Activated CD4-positive, alpha-beta T cell treated with anti-CD3 and anti-CD28 coated beads for 1 hour (primary cell): Measurements from ENCODE around the gene SHF.
"Not testable (repeated sequence)": the region's sequence is repeated elsewhere in the genome, so short reads cannot be mapped to it uniquely, and the experiment has no call there.

ENCODE experiments used
- DNase-seq: peaks from one replicate; pipeline ENCODE4 v3.0.0-alpha.2; 2020

The SHF gene, protein sequence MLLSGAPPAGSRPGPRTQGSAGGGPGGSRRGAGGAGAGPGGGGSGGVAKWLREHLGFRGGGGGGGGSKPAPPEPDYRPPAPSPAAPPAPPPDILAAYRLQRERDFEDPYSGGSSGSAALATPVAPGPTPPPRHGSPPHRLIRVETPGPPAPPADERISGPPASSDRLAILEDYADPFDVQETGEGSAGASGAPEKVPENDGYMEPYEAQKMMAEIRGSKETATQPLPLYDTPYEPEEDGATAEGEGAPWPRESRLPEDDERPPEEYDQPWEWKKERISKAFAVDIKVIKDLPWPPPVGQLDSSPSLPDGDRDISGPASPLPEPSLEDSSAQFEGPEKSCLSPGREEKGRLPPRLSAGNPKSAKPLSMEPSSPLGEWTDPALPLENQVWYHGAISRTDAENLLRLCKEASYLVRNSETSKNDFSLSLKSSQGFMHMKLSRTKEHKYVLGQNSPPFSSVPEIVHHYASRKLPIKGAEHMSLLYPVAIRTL

DNA sequence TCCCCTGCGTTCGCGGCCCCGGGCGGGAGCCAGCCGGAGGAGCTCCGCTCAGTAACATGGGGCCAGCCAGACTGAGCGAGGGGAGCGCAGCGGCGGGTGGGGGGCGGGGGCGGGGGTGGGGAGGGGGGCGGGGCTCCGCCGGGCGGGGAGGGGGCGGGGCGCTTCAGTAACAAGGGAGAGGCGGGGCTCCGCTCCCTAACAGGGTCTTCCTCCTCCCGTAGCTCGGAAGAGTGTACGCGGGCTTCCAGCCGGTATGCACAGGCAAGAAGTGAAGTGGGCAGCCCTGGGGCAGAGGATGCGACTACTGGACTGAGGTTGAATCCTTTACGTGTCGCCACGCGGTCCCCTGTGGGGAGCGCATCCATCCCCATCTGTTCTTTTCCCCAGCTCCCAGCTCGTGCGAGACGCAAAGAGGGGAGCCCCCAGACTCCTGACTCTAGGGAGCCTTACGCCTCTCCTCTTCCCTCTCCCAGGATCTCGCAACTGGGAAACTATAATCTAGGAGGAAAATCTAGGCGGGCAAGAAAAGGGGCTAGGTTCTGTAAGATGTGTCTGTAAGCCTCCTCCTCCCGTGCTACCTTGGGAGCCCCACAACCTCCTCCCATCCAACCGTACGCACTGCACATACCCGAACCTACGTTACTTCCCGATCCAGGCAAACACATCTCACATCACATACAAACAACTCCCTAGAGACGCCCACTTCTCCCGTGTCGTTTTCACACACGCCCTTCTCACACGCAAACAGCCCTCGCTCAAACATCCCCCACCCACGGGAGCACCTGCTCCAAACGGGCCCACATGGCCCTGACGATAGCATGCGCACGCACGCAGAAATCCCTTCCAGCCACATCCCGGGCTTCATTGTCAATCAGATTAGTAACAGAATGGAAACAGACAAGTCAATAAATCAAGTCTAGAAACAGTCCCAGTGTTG lies at the start of gene SHF:
TSS of gene SHF (minus strand) at position 73 of the 937 bp plus-strand sequence. CDS start at position 58, 15 bp downstream.
- peak; percentile 50 for DNase-seq

DNA sequence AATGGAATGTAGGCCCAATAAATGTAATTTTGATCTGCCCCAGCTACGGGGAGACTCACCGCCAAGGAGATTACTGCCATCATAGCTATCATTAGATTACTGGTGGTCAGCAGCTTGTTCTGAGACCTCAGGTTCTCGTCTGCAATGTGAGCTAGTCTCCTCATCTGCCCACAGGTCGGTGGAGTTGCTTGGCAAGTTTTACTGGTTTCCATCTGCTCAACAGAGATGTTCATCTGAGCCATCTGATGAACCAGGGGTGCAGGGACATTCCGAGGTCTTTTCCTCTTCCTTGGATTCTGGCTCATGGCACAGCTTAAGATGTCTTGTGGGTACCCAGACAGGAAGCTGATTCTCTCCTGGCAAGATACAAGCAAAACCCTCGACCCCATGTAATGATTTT lies 49.0 kb upstream of the SHF start:
- not testable (repeated sequence) for DNase-seq

DNA sequence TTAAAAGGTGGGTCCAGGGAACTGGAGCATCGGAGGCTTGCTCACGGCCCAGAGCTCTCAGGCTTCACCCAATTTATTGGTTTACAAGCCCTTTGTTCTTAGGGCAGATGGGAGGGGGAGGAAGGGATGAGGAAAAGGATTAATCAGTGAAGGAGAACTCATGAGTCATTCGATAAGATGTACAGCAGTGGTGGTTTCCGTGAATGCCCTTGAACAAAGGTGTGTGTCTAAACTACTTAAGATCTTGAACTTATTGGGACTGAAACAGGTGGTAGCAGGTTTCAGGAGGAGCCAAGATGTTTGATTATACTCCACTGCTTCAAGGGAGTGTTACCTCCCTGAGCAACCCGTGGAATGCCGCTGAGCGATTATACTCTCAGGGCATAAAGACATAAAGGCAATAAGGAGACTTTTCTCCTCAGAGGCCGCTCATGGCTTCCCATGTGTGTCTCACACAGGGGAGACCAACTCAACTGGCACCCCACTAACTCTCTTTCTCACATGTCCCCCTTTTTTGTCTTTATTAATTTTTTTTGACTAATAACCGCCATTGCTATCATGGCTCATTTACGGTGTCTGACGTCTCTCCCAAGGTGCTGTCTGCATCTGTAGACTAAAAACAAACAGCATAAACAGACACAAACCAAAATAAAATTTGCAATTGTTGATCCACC lies 46.9 kb upstream of the SHF start:
- DNase-seq, result no peak

DNA sequence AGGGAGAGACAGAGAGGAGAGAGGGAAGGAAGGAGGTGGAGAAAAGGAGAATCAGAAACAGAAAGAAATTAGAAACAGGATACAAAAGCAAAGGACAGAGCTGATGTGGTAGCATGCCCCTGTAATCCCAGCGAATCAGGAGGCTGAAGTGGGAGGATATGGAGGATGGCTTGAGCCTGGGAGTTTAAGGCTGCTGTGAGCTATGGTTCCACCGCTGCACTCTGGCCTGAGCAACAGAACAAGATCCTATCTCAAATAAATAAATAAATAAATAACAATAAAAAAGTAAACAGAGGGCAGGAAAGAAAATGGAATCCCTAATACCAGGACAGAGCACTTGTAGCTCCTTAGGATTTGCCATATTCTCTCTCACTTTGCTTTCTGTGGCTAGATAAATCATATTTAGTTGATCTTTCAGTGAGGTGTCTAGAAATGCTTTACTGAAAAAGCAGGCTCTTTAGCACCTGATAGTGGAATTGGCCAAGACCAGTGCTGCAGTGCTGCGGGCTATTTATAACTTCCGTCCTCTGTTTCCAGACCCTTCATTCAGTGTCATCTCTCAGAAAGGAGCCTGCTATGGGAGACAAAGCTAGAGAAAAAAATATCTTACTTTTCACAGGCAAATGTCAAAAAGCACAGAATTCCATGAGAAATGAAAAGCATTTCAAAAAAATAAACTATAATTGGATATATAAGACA lies 44.2 kb upstream of the SHF start:
- DNase-seq, result no peak

DNA sequence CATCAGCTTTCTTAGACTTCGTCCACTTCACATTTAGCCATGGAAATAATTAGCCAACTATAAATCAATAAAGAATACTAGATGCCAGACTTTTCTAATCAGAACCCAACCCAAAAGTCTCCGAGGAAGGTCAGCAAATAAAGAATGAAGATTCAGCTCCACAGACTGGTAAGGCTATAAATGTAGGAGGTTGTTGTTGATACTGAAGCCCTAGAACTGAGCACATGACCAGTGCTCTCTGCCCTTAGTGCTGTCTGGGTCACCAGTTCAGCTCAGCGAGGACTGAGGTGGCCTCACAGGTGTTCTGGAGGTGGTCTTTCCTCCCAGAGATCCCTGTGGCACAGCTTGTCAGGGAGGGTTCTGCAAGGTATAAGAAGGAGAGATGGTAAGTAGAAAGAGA lies 43.4 kb upstream of the SHF start:
- no peak for DNase-seq

DNA sequence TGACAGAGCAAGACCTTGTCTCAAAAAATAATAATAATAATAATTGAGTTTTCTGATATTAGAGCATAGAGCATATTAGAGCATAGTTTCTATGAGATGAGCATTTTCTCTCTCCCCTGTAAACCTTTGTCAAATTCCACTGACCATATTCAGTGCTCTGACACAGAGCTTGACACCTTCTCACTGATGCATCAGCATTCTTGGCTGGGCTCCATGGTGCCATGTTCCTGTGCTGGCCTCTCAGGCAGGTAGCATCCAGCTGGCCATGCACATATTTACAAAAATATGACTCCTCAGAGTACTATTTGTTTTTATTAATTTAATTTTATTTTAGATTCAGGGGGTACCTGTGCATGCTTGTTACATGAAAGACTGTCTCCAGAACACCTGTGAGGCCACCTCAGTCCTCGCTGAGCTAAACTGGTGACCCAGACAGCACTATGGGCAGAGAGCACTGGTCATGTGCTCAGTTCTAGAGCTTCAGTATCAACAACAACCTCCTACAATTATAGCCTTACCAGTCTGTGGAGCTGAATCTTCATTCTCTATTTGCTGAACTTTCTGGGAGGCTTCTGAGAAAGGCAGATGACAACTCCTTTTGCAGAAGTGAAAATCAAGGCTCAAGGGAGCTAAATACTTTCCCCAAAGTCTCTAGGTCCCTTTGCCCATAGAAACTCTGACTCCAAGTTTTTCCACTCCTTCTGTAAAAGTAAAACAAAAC lies 42.6 kb upstream of the SHF start:
- DNase-seq, result no peak

DNA sequence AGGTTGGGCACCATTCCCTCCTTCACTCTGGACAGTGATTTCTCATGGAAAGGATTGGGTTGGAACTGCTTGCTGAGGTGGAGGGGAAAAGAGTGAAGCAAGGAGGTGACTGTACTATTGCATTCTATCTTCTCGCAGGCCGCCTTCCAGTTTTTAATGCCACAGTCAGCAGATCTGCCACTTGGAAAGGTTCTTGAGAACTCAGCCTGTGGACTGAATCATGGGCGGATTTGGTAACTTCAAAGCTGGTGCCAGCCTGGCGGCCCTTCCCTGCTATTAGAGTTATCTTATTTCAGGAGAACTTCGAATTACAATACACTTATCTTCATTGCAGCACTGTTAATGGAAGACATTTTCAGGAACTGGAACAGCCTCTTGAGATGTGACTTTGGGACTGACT lies 41.2 kb upstream of the SHF start:
- no peak for DNase-seq

DNA sequence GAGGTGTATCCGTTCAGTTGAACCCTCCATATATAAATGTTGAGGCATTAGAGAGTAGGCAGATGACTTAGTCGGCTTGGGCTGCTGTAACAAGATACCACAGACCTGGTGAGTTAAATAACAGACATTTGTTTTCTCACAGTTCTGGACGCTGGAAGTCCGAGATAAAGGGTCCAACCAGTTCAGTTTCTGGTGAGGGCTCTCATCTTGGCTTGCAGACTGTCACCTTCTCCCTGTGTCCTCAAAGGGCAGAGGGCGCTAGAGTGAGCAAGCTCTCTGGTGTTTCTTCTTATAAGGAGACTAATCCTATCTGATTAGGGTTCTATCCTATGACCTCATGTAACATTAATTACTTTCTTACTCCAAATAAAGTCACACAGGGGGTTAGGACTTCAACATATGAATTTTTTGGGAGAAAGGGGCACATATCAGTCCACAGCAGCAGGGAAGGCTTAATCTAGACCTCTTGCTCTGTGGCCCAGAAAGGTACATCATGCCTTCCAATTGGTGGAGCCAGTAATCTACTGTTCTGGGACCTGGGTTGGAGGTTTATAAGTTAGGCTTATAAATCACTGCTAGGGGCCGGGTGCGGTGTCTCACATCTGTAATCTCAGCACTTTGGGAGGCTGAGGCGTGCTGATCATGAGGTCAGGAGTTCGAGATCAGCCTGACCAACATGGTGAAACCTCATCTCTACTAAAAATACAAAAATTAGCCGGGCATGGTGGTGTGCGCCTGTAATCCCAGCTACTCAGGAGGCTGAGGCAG lies 37.9 kb upstream of the SHF start:
- DNase-seq, result no peak

DNA sequence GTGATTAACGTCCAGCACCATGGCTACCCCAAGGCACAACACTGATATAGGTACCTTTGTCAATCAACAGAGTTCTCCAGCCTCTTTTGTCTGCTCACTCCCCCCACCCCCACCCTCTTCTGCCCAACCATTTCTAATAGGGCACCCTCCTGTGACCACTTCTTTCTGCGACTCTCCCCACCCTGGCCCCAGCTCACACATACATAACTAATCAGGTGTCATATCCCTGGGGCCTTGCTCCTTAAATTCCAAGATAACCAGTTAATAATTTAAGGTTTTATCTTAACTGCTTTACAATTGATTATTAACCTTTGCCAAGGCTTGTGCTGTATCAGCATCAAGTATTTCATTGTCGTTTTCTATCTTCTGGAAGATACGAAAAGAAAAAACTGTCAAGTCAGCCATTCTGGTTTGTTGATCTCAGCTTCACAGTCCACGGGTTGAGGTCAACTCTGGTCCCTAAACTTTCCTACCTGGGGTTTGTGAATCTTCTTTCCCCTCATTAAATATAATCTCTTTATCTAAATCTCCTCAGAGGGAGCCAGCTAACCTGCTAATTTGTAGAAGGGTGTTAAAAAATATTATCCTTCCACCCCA lies 37.0 kb upstream of the SHF start:
- DNase-seq, result no peak

DNA sequence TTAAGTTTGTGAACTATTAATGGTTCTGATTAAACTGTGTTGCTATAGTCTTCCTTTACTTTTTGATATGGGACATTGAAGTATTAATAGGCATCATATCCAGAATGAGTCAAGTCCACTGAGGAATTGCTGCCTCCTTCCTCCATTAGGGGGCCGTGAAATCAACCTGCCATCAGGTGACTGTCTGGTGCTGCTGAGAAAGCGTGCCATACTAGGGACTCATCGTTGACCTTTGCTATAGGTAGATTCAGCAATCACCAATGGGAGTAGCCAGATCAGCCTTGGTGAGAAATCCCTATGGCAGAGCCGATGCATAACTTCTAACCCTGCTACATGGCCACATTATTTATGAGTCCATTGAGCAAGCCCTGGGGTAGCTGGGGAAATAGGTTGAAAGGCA lies 34.2 kb upstream of the SHF start:
- no peak for DNase-seq

DNA sequence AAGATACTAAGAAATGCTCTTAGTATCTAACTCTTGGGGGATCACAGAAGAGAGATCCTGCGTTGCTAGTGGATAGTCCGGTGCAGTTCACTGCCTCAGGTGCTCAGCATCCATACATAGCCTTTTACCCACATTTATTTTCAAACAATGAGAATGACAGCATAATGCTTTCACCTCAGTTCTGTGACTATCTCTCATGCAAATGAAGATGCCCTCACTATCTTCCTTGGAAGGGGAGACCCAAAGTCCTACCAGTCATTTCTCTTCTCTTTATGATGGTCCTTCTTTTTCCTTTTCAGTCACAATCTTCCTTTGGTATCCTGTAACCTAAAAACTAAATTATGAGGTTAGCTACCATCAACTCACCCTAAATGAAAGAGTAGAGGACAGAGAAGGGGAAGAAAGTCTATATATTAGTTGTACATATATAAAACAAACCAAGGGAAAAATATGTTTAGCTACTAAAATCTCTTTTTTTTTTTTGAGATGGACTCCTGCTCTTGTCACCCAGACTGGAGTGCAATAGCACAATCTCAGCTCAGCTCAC lies 33.4 kb upstream of the SHF start:
- no peak for DNase-seq

DNA sequence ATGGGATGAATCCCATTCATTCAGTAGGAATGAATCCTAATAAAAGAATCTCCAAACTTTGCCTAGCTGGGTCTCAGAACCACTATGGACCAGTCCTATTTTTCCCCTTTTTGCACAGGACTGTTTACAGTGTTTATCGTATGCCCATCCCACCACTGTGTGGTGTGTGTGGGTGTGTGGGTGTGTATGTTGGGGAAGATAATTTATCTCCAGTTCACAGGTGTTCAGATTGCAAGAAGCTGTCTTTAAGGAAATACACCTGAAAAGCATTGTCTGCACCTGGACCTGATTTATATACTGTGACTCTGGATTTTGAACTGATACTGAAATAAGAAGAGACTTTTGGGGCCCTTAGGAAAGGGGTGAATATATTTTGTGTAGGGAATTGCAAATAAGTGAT lies 24.7 kb upstream of the SHF start:
- DNase-seq, result no peak

DNA sequence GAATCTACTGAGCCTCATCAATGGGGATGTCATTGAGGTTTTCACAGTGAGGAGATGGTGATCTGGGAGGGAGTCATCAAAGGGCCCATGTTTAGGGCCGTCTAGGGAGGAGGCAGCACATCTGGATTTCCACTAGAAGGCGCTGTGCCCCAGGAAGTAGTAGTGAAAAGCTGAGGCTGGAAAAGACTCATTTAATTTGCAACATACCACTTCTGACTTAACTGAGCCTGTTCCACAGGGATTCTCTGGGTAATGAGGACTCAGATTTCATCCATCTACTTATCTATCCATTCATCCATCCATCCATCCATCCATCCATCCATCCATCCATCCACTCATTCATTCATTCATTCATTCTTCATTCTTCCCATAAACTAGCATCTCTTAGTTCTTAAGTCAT lies 17.4 kb upstream of the SHF start:
- peak; percentile 37 for DNase-seq

DNA sequence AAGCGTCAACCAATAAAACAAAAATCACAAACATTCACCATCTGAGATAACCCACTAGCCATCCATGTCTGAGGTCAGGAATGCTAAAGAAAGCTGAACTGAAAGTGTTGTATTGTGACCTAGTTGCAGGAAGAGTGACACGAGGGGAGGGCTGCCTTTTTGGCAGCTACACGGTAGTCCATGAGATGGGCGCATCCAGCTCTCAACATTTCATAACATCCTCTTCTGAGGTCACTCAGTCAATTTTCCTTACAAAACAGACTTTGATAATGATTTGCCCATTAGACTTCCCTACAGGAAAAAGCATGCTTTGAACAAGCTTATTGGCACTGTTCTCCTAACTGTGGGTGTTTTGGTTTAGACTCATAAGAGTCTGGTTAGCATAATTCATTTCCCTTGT lies 15.4 kb upstream of the SHF start:
- DNase-seq, result no peak

DNA sequence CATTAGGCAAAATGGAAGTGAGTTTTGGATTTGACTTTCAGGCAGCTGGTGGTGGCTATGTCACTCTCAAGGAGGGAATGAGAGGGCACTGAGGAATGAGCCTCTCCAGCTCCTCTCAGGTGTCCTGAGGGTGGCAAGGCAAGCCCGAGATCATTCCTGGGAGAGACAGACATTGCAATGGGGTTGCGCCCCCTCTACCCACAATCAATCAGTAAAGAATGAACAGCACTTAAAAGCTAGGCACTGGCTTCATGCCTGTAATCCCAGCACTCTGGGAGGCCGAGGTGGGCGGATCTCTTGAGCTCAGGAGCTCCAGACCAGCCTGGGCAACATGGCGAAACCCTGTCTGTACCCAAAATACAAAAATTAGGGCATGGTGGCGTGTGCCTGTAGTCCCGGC lies 14.1 kb upstream of the SHF start:
- no peak for DNase-seq

DNA sequence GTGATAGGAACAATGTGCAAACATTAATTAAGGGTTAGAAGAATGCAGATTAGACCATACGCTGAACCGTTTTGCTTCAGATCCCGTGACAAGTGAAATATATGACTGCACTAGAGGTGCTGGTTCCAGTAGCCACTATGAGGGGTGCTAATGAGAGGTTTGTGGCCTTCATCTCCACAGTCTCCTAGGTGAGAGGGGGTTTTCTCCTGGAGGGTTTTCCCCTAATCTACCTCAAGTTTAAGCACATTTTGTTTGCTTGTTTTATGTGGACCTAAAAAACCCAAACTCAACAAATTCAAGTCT lies 13.7 kb upstream of the SHF start:
- DNase-seq, result no peak

DNA sequence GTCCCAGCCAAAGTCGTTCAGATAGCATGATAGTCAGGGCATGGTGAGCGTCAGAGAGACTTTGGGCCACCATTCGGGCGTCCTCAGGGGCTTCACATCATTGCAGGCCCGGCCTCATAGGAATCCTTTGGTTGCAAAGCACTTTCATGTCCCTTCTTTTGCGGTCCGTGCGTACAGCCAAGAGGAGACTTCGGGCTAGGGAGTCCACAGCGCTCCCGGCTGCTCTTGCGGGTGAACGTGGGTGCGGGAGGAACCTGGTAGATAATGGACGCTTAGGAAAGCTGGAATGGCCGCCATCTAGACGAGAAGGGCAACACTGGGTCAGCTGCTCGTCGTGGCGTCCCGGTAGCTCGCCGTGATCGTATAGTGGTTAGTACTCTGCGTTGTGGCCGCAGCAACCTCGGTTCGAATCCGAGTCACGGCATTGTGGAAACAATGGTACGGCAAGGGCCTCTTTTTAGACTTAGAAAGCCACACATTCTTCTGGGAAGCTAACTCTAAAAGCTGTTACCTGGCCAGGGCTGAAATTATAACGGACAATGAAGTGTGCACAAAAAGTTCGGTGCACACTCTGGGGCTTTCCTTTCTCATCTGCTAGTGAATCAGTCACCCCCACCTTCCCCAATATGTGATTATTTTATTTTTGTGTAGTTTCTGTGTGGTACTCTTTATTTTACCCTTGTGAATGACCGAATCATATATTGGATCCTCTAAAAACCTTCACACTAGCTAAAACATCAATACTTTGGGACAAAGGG lies 13.2 kb upstream of the SHF start:
- DNase-seq, result peak; percentile 63

DNA sequence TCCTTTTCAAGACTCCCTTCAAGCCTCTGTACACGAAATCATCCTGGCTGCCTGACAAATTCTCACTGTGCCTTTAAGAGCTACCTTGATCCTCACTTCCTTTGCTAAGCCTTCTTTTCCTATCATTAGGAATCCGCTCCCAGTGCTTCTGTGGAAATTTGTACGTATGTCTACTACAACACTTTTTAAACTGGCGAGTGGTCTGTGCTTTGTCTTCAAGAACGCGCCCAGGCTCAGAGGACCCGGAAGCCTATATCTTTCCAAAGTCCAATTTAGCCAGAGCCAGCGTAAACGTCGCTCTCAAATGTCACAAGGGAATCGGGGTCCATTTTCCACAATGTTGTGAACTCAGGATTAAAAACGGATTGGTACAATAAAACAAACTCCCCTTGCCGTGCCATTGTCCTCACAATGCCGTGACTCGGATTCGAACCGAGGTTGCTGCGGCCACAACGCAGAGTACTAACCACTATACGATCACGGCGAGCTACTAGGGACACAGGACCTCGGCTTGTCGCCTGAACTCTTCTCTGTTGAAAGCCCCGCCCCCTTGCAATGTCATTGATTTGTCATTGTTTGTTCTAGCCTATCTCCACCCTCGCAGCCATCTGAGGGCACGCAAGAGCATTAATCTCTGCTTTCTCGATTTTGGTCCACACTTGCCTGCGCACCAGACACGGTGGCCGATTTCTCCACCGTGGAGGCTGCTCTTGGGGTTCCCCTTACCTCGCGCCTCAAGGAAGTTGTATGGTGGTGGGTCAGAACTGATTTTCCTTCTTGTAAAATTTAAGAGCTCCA lies 12.4 kb upstream of the SHF start:
- peak; percentile 97 for DNase-seq
